C4-2B (cell line): ENCODE results near the gene VMO1.
A peak's percentile ranks its signal among the peaks of the same experiment; 100 is the strongest.

Source experiments
- H3K27ac ChIP-seq: fragments of 450-650 bp; 2 replicates; pipeline ENCODE4 v1.5.1; 2017
- ZFX ChIP-seq: fragments of 450-650 bp; IDR thresholded peaks from 2 replicates; pipeline ENCODE4 v1.6.1; 2017
- TF ChIP-seq, protein P1 (sequence below): fragments of 450-650 bp; conservative IDR thresholded peaks from 2 replicates; pipeline ENCODE4 v1.5.1; 2017; ENCODE audit warnings: mild to moderate bottlenecking

The VMO1 gene

DNA sequence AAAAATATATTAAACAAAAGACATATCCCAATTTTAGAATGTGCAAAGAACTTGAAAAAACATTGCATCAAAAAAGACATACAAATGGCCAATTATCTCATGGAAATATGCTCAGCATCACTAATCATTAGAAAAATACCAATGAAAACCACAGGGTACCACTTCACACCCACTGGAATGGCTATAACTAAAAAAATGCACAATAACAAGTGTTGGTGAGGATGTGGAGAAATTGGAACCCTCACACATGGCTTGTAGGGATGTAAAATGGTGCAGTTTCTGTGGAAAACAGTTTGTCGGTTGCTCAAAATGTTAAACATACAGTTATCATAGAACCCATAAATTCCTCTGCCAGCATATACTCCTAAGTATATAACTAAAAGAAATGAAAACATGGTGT, 9.0 kb upstream of the VMO1 start:
- peak overlapping the region; percentile 93 for H3K27ac ChIP-seq
- TF ChIP-seq, protein P1, sequence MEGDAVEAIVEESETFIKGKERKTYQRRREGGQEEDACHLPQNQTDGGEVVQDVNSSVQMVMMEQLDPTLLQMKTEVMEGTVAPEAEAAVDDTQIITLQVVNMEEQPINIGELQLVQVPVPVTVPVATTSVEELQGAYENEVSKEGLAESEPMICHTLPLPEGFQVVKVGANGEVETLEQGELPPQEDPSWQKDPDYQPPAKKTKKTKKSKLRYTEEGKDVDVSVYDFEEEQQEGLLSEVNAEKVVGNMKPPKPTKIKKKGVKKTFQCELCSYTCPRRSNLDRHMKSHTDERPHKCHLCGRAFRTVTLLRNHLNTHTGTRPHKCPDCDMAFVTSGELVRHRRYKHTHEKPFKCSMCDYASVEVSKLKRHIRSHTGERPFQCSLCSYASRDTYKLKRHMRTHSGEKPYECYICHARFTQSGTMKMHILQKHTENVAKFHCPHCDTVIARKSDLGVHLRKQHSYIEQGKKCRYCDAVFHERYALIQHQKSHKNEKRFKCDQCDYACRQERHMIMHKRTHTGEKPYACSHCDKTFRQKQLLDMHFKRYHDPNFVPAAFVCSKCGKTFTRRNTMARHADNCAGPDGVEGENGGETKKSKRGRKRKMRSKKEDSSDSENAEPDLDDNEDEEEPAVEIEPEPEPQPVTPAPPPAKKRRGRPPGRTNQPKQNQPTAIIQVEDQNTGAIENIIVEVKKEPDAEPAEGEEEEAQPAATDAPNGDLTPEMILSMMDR = no peak
- no peak for TF ChIP-seq ZFX

DNA sequence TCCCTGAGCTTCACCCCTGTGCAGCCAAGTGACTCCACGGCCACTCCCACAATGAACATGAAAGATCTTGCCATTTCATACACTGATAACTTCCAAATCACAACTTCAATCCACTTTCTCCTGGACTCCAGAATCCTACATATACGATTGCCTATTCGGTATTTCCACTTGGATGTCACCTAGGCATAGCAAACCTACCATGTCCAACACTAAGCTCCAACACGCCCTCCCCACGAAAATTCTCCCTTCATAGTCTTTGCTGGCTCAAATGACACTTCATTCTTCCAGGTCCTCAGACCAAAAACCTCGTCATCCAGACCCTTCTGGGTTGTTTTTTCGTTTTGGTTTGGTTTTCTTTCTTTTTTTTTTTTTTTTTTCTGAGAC, 4.5 kb upstream of the VMO1 start:
- peak overlapping the region; percentile 87 for H3K27ac ChIP-seq
- TF ChIP-seq, protein P1 = no peak
- TF ChIP-seq ZFX = no peak

DNA sequence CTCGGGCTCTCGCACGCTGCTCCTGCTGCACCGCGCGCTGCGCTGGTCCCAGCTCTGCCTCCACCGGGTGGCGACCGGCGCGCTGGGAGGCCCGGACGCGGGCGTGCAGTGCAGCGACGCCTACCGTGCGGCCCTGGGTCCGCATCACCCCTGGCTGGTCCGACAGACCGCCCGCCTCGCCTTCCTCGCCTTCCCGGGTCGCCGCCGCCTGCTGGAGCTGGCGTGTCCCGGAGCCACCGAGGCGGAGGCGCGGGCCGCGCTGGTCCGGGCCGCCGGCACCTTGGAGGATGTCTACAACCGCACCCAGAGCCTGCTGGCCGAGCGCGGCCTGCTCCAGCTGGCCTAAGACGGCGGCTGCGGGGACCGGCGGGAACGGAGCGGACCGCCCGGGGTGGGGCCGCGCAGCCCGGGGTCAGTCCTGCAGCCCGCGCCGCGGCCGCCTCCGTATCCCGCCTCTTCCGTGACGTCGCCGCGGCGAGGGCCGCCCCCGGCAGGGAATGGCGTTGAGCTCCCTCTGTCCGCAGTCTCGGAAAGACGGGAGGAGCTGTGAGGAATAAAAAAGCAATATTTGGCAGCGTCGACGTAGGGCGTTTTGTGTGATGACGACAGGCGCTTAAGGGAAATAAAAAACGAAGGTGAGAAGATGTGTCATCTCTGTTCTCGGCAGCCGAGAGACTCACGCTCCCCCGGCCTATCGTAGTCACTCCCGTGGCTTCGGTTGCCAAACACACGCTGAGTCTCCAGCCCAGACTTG, 4.0 kb upstream of the VMO1 start:
- TF ChIP-seq ZFX = peak; percentile 95
- TF ChIP-seq, protein P1 = peak; percentile 96
- peak overlapping the region; percentile 87 for H3K27ac ChIP-seq

DNA sequence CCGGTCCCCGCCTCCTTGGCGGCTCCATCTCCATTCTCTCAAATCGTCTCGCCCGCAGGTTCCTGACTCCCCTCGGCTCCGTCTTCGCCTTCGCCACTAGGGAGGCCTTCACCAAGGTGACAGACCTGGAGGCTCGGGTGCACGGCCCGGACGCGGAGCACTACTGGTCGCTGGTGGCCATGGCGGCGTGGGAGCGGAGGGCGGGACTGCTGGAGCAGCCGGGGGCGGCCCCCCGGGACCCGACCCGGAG, 3.5 kb upstream of the VMO1 start:
- H3K27ac ChIP-seq = peak overlapping the region; percentile 87
- TF ChIP-seq ZFX = no peak
- TF ChIP-seq, protein P1 = no peak

DNA sequence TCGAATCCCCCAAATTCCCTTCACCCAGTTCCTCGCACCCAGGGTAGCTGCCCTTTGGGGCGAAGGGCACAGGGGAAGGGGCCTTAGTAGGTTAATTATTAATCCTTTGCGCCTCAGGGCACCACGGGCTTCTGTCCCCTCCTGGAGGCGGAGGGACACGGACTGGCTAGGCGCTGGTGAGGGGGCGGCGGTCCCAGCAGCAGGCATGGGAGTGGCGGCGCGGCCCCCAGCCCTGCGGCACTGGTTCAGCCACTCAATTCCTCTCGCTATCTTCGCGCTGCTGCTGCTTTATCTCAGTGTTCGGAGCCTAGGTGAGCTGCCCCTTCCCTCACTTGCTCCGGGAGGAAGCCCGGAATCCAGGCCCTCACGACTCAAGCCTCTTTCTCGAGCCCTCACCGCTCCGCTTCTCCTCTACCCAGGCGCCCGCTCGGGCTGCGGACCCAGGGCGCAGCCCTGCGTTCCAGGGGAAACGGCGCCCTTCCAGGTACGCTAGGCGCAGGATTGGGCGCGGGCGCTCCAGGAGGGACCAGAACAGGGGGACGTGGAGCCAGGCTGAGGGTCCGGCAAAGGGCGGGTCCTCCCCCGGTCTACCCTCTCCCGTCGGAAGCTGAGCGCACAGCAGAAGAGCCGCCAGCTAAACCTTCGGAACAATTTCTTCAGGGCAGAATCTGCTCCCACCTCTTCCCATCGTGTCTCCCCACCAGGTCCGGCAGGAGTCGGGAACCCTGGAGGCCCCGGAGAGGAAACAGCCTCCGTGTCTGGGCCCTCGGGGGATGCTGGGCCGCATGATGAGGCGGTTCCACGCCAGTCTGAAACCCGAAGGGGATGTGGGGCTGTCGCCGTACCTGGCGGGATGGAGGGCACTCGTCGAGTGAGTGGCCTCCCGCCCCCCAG, 2.9 kb upstream of the VMO1 start, which contains the start of gene GLTPD2:
Gene GLTPD2 (plus strand): TSS at position 158 of the 894 bp plus-strand sequence. CDS start 48 bp downstream, at position 206.
- peak within 1 kb of the TSS; percentile 87 for H3K27ac ChIP-seq
- TF ChIP-seq, protein P1 = no peak
- TF ChIP-seq ZFX = no peak

DNA sequence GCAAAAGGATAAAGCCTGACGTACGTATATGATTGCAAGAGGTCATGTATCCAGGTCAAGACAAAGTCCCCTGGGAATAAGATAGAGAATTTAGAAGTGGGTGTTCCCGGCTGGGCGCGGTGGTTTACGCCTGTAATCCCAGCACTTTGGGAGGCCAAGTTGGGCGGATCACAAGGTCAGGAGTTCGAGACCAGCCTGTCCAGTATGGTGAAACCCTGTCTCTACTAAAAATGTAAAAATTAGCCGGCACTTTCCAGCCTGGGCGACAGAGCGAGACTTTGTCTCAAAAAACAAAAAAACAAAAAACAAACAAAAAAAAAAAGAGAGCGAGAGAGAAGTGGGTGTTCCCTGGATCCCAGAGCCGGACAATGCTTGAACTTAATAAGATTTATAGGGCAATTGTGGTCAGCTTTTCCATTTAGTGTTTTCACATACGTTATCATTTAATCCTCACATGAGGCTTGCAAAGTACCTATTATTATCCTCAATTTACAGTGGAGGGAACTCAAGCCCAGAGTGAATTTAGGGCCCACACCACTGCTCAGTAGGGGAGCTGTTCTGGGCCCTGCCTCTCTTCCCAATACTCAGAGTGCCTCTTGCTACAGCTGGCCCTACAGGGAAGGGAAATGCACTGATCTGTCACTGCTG, 2.1 kb upstream of the VMO1 start:
- no peak for TF ChIP-seq ZFX
- TF ChIP-seq, protein P1 = no peak
- no peak overlapping the region; the same call in 1 of the 2 replicates for H3K27ac ChIP-seq

DNA sequence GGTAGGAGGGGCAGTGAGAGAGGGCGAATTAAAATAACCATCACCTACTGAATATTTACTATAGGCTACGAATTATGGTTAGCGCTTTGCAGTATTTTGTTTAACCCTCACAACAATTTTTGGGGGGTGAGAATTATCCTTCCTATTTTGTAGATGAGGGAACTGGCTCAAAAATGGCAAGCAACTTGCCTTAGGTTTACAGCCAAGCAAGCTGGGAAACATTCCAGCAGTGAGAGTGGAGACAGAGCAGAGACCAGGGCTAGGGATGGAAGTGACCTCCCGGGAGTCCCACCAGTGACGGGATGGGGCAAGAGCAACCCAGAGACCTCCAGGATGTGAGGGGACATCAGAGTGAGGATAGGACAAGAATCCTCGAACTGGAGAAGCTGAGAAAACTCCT, 352 bp upstream of the VMO1 start:
- TF ChIP-seq, protein P1 = no peak
- no peak for TF ChIP-seq ZFX
- no peak overlapping the region for H3K27ac ChIP-seq
